ENCODE measurements around the gene DHX58.

The DHX58 gene

DNA sequence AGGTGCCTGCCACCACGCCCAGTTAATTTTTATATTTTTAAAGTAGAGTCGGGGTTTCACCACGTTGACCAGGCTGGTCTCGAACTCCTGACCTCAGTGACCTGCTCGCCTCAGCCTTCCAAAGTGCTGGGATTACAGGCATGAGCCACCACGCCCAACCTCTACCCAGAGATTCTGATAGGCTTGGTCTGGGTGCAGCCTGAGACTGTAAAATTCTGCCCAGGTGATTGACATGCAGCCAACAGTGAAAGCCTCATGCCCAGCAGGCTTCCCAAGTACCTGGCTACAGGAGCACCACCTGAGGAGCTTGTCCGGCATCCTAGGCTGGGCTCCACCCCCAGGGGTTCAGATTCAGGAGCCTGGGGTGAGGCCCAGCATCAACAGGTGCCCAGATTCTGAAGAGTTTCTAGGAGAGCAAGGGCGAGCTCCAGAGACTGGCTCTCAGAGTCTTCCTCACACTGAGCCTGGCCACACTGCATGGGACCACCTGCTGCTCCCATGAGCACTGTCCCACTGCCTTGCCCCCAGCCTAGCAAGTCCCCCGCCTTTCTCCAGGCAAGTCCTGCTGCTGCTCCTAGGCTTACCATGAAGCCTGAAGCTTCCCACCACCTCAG lies 30.9 kb downstream of the DHX58 start:
- DNase-seq, result no peak

DNA sequence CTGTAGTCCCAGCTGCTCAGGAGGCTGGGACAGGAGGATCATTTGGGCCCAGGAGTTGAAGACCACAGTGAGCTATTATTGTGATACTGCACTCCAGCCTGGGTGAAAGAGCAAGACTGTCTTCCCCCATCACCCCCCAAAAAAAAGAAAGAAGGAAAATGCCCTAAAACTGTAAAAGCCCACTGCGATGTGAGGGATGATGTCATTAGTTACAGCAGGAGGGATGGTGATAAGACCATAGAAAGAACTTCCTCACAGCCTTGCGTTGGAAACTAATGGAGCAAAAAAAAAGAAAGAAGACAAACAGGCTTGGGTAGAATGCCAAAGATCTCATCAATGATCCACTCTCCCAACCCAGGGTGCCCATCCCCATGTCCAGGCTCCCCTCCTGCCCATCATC lies 33.0 kb downstream of the DHX58 start:
- no peak for DNase-seq

DNA sequence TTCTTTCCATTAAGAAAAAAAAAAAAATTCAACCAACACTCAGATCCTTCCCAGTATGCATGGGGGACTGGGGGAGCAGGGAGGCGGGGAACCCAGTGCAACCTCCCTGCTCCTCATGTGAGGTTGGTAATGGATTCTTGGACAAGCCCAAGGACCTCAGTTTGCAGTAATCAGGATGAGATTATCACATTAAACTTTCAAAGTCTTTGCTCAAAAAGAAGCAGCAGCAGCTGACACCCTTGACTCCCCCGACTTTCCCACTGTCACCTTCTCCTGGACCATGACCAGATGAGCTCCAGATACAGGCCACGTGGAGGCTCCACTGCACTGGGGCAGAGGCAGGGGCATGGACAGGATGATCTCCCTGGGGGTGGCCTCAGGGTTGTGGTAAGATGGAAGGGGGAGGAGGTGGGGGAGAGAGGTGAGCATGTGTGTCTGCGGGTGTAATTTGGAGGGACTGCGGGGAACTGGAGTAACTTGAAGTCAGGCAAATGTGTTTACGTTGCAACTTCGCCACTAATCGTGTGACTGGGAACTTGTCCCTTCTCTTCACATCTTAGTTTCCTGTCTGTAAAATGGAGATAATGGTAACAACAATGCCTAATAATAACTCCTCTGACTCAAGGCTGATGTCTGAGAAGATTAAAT lies 34.0 kb downstream of the DHX58 start:
- DNase-seq, result no peak

DNA sequence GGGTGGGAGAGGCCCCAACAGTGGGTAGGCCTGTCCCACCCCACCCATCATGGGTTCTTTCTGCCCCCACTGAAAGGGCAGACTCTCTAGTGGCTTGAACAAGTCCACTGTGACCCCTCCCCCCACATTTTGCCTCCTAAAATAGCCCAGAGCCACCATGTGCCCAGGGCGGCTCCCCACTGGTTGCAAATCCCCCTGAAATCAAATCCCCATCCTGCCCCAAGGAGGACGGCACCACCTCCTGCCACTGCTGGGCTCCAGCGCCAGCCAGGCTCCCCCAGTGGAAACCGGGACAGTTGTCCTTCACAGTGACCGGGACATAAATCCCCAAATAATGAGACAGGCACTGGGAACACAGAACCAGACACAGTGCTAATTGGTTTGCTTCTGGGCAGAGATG lies 34.8 kb downstream of the DHX58 start:
- DNase-seq, result no peak

DNA sequence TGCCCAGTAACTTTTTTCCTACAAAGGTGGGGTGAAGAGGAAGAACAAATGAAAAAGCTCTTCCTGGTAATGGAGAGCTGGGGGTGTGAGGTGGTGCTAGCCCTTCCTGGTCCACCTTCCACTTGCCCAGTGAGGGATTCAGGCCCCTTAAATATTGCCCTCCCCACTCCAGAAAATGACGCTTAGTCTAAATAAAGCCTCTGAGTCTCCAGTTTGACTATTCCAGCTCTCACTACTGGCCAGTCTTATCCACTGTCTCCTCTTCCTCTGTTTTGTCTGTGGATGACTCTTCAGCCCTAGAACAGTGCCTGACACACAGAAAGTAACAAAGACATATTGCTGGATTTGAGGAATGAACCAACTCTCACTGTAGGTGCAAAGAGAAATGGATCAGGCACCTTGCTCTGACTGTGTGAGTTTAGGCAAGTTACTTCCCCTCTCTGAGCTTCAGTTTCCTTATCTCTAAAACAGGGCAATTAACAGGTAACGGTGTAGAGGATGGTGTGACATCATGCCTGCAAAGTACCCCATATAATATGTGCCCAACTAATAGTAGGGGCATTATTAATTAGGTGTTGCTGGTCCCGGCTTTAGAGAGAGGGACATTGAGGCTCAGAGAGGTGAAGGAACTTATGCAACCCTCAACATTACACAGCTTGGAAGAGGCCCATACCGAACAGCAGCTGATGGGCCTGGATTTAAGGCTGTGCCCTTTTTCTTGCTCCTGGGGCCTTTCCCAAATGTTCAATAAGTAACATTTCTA lies 35.5 kb downstream of the DHX58 start:
- no peak for DNase-seq

DNA sequence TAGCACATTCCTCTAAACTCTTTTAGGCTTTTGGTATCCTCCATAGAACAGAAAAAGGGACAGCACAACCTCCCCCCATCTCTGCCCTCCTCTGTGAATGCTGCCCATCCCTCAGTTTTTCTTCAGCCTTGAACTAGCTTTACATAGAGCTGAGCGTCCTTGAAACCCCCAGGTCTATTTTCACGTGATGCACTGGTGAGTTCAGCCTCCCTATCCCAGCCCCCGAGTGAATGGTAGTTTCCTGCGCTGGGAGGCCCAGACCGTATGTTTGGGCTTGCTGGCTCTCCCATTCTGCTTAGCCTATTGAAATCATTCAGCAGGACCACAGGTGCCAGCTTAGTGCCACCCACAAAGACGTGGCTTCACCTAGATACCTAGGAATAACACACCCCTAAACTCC lies 36.7 kb downstream of the DHX58 start:
- no peak for DNase-seq

DNA sequence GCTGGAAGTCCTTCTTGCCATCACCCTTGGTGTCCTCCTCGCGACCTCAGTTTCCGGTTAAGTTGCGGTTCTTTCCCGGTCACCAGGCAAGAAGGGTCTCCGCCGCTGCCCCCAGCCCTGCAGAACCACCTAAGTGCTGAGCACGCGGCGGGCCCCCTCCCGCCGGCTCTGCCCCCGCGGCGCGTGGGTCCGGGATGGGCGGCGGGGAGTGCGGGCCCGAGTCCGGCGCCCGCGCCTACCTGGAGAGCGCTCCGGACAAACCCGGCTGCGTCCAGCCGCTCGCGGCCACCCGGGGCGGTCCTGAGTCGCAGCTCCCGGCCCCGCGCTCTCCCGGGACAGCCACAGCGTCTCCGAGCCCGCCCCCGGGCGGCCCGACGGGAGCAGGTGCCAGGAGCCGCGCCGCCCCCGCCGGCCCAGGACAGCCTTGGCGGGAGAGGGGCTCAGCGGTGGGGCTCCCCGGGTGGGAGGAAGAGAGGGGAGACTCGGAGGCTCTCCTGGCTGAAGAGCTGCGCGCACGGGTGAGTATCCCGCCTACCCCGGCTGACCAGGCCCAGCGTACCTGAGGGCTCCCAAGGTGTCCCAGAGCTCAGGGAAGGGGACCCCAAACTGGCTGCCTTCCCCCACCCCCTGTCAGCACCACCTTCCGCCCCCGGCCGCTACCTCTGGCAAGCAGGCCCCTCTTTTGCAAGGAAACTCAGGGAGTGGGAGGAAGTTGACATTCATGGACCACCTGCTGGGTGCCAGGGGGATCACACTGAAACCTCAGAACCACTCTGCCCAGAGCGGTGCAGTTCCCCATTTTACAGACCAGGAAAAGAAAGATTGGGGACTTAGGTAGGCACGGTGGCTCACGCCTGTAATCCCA lies 40.0 kb downstream of the DHX58 start:
- DNase-seq, result no peak

DNA sequence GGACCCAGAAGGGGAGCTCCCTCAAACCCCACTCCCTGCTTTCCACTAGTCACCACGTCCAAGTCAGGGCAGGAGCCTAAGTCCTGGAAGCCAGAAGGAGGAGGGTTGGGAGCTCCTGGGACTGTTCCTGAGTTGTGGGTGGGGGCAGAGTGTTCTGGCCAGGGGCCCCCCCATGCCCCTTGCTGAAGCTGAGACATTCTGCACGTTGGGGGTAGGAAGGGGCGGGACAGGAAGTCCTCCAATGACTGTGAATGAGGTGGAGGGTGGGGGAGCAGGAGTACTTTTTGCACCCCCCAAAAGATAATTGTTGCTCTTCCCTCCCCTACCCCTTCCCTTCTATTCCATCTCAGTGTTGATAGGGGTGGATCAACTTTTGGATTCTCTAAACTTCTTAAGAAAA lies 40.7 kb downstream of the DHX58 start:
- DNase-seq, result no peak

DNA sequence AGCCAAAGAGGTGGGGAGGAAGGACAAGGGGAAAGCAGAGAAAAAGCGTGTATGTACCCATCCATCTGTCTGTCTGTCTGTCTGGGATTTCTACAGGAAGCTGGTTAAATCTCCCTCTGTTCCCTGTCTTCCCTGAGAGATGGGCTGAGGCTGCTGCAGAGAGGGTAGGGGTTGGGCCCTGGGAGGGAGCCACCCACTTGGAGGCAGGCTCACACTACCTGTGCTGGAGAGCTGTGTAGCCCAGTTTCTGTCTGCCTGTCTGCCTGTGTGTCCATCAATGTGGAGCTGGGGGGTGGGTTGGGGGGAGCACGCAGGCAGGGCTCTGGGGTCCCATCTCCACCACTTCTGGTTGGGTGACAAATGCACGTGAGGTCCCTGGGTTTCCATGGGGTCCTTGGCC lies 43.5 kb downstream of the DHX58 start:
- no peak for DNase-seq

DNA sequence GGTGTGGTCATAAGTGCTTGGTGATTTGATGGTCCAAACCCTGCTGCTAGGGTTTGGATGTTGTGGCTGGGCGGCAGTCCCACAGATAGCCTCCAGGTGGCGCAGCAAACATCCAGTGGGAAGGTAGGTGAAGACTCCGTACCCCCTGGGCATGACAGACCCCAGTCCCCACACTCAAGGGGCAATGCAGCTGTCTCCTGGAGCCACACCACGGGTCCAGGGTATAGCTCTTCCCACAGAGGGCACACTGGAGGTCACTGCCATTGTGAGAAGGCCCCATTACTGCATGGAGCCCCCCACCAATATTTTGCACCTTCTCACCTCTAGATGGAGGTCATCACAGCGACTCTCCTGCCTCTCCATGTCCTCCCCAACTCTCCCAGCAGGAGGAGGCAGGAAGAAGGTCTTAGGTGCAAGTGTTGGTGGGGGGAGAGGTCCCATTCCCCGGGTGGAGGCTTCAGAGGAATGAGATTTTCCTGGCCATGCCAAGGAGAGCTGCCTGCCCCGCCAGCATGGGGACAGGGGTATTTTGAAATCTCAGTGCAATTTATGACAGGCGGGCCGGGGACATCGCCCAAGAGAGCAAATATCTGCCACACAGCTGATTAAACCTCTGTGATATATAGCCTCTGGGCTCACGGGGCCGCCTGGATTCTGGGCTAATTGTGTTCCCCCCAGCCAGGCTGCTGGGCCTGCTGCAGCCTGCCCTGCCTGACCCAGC lies 45.0 kb downstream of the DHX58 start:
- peak; percentile 53 to 54 for DNase-seq

DNA sequence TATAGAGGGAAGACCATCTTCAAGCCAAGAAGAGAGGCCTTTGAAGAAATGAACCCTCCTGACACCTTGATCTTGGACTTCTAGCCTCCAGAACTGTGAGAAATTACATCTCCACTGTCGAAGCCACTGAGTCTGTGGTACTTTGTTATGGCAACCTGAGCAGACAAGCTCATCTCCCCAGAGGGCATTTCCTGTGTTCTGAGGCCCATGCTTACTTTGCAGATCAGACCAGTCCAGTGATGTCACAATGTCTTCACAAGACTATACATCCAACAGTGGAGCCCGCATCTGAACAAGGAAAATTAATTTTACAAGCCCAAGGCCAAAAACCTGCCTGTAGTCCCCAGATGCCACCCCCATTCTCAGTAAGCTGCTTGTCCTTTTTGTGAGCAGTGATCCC lies 47.3 kb downstream of the DHX58 start:
- no peak for DNase-seq

DNA sequence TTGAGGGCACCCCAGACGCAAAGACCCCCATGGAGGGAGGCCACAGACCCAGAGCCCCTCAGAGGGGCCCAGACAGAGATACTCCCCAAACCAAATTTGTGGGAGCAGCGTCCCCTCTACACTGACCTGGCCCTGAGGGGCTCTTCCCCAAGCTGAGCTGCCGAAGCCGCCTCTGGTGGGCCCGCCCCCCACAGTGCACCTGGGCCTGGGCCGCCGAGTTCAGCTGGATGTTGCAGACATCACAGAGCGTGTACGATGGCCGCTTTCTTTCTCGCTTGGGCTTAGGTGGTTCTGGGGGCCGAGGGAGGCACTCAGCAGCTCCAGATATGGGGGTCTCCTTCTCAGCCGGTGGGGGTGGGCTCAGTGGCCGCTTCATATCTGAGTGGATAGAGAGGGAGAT lies 49.8 kb downstream of the DHX58 start:
- DNase-seq, result no peak

DNA sequence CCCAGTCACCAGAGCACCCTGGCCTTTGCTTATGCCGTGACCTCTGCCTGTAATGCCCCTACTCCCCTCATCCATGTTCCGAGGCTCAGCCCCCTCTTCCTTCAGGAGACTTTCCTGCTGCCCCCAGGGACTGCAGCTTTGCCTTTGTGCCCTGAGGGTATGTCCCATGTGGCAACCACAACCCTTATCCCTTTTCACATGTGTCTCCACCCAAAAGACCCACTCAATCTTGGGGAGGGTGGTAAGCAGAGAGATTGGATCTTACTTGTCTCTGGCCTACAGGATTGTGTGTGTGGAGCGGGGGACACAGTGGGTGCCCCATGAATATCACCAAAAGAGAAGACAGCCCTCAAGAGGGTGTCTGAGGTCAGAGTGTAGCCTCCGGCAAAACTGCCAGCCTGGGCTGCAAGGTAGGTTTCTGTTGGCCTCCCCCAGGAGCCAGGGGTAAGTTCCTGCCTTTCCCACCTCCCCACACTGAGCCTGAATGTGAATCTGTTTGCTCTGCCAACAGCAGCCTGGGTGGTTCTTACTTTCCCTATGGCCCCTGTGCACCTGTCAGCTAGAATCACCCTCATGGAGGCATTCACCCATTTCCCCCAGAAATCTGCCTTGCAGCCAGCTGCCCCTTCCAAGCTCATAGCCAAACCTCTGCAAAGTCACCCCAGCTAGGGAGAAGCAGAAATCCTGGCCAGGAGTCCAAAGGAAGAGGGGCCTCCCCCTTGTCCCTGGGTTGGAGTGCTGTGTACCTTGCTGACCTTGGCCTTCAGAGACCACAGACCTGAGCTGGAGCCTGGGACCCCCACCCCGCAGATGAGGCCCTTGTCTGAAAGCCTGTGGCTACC lies 50.6 kb downstream of the DHX58 start:
- DNase-seq, result no peak

DNA sequence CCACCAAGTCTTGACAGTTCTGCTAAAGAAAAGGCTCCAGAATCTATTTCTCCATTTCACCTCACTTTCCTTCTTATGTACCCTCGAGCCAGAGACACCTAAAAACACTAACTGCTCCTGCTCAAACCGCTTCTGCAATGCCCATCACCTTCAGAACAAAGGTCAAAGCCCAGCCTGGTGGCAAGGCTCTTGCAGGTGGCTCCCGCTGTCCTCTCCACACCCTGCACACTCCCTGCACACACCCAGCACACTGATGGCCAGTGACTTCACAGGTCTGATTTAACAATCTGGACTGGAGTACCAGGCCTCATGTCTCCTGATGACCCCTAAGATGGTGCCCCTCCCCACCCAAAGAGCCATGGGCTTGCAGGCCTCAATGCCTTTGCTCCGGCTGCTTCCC lies 52.3 kb downstream of the DHX58 start:
- DNase-seq, result no peak

DNA sequence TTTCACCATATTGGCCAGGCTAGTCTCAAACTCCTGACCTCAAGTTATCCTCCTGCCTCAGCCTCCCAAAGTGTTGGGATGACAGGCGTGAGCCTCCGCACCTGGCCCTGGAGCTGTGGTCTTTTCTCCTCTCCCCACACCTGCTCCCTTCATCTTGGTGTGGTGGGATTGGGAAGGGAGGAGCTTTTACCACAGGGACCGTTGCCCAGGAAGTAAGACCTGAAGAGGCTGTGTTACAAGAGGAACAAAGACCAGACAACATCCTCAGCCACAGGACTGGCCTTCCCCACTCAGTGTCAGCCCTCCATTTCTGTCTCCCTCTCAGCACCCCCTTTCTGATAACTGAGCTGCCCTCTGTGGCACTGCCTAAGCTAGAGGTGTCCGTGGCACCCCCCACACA lies 52.7 kb downstream of the DHX58 start:
- DNase-seq, result no peak

DNA sequence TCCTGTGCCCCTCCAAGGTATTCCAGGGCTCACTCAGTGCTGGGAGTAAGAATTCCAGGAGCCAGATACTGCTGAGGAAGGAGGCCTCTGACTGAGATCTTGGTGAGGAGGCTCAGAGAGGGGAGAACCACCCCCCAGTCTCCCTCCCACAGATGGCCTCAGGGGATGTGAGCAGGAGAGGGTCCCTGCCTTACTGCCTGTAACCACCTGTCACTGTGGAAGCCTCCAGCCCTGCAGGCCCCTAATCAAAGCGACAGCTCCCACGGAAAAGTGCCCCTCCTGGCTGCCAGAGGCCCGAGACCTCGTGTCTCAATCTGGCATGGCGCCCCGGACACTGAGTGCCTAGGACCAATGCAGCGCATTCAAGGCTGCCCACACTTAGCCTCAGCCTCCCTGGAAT lies 54.5 kb downstream of the DHX58 start:
- DNase-seq, result no peak

DNA sequence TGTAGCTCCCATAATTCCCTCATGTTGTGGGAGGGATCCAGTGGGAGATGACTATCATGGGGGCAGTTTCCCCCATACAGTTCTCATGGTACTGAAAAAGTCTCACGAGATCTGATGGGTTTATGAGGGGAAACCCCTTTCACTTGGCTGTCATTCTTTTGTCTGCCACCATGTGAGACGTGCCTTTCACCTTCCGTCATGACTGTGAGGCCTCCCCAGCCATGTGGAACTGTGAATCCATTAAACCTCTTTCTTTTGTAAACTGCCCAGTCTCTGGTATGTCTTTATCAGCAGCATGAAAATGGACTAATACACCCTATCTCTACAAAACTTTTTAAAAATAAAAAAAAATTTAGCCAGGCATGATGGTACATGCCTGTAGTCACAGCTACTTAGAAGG lies 55.9 kb downstream of the DHX58 start:
- DNase-seq, result no peak

DNA sequence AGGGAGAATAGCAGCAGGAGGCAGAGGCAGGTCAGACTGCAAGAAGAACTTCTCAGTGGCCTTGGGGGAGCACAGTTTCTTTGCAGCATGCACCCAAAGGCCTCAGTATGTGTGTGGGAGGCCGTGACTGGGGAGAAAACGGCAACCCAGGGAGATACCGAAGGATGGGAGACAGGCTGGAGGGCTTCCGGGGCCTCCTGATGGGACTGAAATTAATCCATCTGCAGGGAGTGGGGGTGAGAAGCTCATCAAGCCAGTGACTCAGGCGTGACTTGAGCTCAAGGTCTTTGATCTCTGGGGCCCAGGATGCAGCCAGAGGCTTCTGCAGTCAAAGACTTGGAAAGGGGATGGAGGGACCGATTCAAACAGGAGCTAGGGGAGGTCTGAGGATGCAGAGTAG lies 57.0 kb downstream of the DHX58 start:
- no peak for DNase-seq

DNA sequence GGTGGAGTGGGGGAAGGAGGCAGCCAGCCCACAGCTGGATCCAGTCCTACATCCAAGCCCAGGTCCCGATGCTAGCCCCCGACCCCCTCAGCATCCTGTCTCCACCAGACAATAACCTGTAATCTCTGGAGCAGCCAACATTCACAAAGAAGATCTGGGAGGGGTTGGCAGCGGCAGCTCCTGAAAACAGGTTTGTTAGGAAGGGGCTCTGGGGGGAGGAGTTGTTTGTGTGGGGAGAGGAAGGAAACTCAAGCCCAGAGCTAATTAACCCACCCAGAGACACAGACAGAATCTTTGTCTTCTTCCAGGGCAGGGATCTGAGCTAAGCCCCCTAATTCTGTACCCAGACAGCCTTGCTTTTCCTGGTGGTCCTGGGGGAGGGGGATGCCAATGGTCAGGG lies 57.5 kb downstream of the DHX58 start:
- DNase-seq, result peak in 1 of 2 experiments; percentile 16

DNA sequence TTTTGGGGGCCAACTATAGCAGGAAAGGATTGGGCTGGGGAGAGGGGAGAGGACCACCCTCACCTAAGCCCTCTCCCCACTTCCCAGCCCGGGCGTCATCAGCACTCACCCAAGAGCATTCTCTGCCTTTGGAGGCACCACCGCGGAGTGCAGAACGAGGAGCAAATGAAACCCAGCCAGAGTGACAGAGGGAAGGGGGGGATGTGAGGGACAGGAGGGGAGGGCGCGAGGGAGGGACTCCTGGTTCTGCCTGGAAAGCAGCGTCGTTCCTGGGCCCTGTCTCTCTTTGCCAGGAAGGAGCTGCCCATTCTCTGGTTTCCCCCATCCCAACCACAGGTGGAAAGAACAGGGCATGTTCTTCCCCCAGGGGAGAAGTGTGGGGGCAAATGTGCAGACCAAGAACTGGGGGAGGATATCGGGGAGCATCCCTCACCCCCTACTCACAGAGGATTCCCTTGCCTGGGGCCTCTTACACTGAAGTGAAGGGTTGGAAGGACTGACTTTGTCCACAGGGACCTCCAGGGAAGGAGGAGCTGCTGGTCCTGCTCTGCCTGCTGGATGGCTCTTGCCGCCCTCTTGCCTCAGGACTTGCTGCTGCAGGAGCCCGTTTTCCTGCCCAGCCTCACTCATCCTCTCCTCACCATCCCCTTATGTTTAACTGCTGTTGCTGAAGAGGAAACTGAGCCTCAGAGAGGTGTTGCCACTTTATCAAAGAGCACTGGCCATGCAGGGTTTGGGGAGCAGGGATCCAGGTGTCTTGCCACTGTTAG lies 58.6 kb downstream of the DHX58 start:
- DNase-seq, result no peak

DNA sequence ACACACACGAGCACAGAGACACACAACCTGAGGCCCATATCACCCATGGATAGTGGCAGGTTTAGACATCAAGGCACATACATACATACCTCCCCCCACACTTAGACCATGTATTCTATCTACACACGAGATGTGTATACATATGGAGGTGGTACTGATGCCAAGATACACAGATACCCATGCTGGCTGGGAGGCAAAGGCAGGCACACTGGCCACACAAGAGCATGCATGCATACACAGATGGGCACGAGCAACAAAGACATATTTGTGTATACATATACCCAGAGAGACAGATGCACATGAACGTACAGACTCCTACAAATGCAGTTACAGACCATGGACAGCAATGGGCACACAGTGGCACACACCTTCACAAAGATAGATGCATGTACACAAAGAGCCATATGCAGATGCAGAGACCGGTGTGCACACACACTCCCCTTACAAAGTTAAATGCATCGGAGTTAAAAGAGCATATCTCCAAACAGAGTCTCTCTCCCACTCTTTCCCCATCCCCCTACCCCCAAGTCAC lies 60.1 kb downstream of the DHX58 start:
- no peak for DNase-seq

Measured in NCI-H2081 (cell line).